Suprapubic skin (tissue), 4 donors: ENCODE measurements around the gene ADRA1B.

ENCODE experiments used
- EP300 ChIP-seq: sonication (generic); formaldehyde crosslinking; IDR thresholded peaks from one replicate; pipeline ENCODE4 v1.6.1; 2017; ENCODE audit warnings: antibody characterized with exemption
- POLR2A ChIP-seq, 2 donors: fragments of 450-650 bp; IDR thresholded peaks; one replicate each; pipeline ENCODE4 v1.6.1; 2017; ENCODE audit warnings: antibody characterized with exemption in 2 of 2, mild to moderate bottlenecking in 2 of 2, moderate library complexity in 2 of 2
- POLR2AphosphoS5 ChIP-seq, 3 donors: sonication (generic); formaldehyde crosslinking; IDR thresholded peaks; one replicate each; pipeline ENCODE4 v1.6.1; 2017; ENCODE audit warnings: antibody characterized with exemption in 3 of 3
- TF ChIP-seq, protein P1 (sequence below), 2 donors: fragments of 200-600 bp in 1 of 2; fragments of 450-650 bp in 1 of 2; sonication (generic) in 1 of 2; IDR thresholded peaks; one replicate each; pipeline ENCODE4 v1.5.1; 2016 to 2019; ENCODE audit warnings: antibody characterized with exemption in 2 of 2, mild to moderate bottlenecking in 1 of 2, moderate library complexity in 1 of 2

DNA sequence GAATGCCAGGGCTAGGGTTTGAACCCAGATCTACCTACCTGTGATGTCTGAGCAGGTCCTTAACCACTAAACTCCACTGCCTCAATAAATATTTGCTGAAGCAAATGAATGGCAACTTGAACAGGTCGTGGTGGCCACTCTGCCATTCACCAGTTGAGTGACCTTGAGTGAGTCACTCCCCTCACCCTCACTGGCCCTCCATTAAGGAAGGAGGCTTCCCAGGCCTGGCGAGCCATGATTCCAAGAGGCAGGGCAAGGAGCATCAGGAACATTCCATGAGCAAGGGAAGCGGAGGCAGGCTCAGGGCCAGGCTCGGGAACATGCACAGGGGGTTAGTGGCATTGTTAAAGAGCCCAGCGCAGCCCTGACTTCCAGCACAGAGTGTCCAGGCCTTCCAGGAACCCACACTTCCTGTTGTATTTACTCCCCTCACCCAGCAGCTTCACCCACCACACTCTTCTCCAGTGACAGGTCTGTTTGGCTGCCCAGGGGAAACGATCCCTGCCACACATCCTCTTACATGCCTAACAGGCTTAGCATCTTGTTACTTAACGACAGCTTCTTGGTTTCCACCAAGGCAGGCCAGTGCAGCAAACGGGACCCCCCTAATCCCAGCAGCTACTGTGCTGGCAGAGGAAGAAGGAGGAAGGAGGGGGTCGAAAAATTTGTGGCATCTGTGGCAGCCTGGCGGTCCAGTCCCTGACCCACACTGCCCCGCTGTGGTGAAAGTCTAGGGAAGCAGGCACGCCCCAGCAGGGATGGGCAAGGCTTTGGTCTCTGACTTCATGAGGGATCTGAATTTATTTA lies 49.0 kb downstream of the ADRA1B start:
- TF ChIP-seq, protein P1, sequence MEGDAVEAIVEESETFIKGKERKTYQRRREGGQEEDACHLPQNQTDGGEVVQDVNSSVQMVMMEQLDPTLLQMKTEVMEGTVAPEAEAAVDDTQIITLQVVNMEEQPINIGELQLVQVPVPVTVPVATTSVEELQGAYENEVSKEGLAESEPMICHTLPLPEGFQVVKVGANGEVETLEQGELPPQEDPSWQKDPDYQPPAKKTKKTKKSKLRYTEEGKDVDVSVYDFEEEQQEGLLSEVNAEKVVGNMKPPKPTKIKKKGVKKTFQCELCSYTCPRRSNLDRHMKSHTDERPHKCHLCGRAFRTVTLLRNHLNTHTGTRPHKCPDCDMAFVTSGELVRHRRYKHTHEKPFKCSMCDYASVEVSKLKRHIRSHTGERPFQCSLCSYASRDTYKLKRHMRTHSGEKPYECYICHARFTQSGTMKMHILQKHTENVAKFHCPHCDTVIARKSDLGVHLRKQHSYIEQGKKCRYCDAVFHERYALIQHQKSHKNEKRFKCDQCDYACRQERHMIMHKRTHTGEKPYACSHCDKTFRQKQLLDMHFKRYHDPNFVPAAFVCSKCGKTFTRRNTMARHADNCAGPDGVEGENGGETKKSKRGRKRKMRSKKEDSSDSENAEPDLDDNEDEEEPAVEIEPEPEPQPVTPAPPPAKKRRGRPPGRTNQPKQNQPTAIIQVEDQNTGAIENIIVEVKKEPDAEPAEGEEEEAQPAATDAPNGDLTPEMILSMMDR (IDR thresholded peaks at IDR 0.05) = peak in 1 of 2 donors; percentile 43
- TF ChIP-seq POLR2A (IDR thresholded peaks at IDR 0.05) = no peak
- TF ChIP-seq EP300 = no peak
- TF ChIP-seq POLR2AphosphoS5 (IDR thresholded peaks at IDR 0.05) = no peak
